K562 (cell line): ENCODE data around the gene KTN1.

Experiments
- LEF1 ChIP-seq: fragments of 450-650 bp; IDR thresholded peaks from 2 replicates; pipeline ENCODE4 v1.6.1; 2016; ENCODE audit warnings: mild to moderate bottlenecking
- ZBTB1 ChIP-seq: sonication (generic); formaldehyde crosslinking; IDR thresholded peaks from 2 replicates; pipeline ENCODE4 v1.8.1; 2023; ENCODE audit warnings: missing genetic modification reagents, low read depth, mild to moderate bottlenecking, borderline replicate concordance

DNA sequence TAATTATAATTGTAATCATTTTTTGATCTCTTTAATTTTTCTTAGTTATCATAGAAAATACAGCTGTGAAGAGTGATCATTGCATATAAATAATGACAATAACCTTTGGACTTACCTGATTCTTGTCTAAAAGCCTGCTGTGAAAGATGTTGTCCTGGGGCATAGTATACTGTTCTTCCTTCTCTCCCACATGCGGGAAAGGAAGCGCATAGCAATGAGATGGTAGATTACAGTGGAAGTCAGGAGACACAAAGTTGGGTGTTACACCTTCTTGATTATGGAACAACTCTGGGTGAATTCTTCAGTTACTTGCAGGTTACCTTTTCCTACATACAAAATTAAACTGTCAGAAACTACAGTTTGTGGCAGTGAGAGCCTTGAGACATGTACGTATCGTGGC, 140.8 kb downstream of the KTN1 start:
- no peak for TF ChIP-seq LEF1
- no peak for TF ChIP-seq ZBTB1 (CRISPR knock-in tag)
